ENCODE data around the gene VPS11.

Gene VPS11

GRCh38 chr11:119114351-119114750 lies 46.7 kb downstream of the VPS11 start:
- no peak for DNase-seq
- peaks cover 65% of the 10 kb centered on the region for H3K4me1 Mint-ChIP-seq
- H3K9me3 Mint-ChIP-seq = no peaks in the 10 kb centered on the region
- peak overlapping the region in 1 of 2 donors; percentile 14 for H3K27ac Mint-ChIP-seq
- H3K27me3 Mint-ChIP-seq = no peaks in the 10 kb centered on the region
- H3K4me3 Mint-ChIP-seq = no peak overlapping the region
- no peak for ATAC-seq

- H3K27ac Mint-ChIP-seq = peak overlapping the region; percentile 98 to 99
- peak; percentile 81 for ATAC-seq
- peak overlapping the region; percentile 85 to 88 for H3K4me3 Mint-ChIP-seq
- no peaks in the 10 kb centered on the region for H3K9me3 Mint-ChIP-seq
- H3K27me3 Mint-ChIP-seq = no peaks in the 10 kb centered on the region
- peak in 1 of 2 donors; percentile 48 for DNase-seq
- peaks cover 59% of the 10 kb centered on the region for H3K4me1 Mint-ChIP-seq
These were observed 48.0 kb downstream of the VPS11 start for GRCh38 chr11:119115484-119116234.

- DNase-seq = no peak
- Mint-ChIP-seq H3K4me1 (peaks cover 61% of the 10 kb centered on the region), H3K9me3 (no peaks in the 10 kb centered on the region), H3K4me3 (peak overlapping the region; percentile 85 to 88), H3K27me3 (no peaks in the 10 kb centered on the region), H3K27ac (peak overlapping the region; percentile 98 to 99)
- ATAC-seq = no peak
These were observed 48.6 kb downstream of the VPS11 start for GRCh38 chr11:119116235-119116594.

- peaks cover 57% of the 10 kb centered on the region for H3K4me1 Mint-ChIP-seq
- peak overlapping the region in 1 of 2 donors; percentile 88 for H3K4me3 Mint-ChIP-seq
- H3K27ac Mint-ChIP-seq = peak overlapping the region in 1 of 2 donors; percentile 86
- ATAC-seq (no peak), DNase-seq (no peak)
- H3K27me3 Mint-ChIP-seq = no peaks in the 10 kb centered on the region
- no peaks in the 10 kb centered on the region for H3K9me3 Mint-ChIP-seq
These were observed 49.0 kb downstream of the VPS11 start for GRCh38 chr11:119116601-119117000.

- no peaks in the 10 kb centered on the region for H3K27me3 Mint-ChIP-seq
- peaks cover 60% of the 10 kb centered on the region for H3K4me1 Mint-ChIP-seq
- no peak for ATAC-seq
- H3K27ac Mint-ChIP-seq = peak overlapping the region in 1 of 2 donors; percentile 86
- no peak overlapping the region for H3K4me3 Mint-ChIP-seq
- no peak for DNase-seq
- H3K9me3 Mint-ChIP-seq = no peaks in the 10 kb centered on the region
These were observed 49.5 kb downstream of the VPS11 start for GRCh38 chr11:119117004-119117706.

GRCh38 chr11:119118227-119118626 lies 50.6 kb downstream of the VPS11 start:
- Mint-ChIP-seq H3K27ac (no peak overlapping the region), H3K4me3 (no peak overlapping the region), H3K9me3 (no peaks in the 10 kb centered on the region), H3K27me3 (no peaks in the 10 kb centered on the region), H3K4me1 (peaks cover 64% of the 10 kb centered on the region)
- DNase-seq (no peak), ATAC-seq (no peak)

GRCh38 chr11:119118946-119119345 lies 51.3 kb downstream of the VPS11 start:
- peaks cover 65% of the 10 kb centered on the region for H3K4me1 Mint-ChIP-seq
- no peak for DNase-seq
- no peaks in the 10 kb centered on the region for H3K9me3 Mint-ChIP-seq
- no peak overlapping the region for H3K4me3 Mint-ChIP-seq
- no peak for ATAC-seq
- H3K27ac Mint-ChIP-seq = no peak overlapping the region
- no peaks in the 10 kb centered on the region for H3K27me3 Mint-ChIP-seq

- Mint-ChIP-seq H3K27me3 (no peaks in the 10 kb centered on the region), H3K4me1 (peaks cover 58% of the 10 kb centered on the region), H3K4me3 (peak overlapping the region; percentile 95), H3K27ac (peak overlapping the region; percentile 88 to 96), H3K9me3 (no peaks in the 10 kb centered on the region)
- ATAC-seq (no peak), DNase-seq (no peak)
These were observed 53.0 kb downstream of the VPS11 start for GRCh38 chr11:119120639-119121007.

GRCh38 chr11:119121008-119121810 lies 53.6 kb downstream of the VPS11 start, which contains the start of gene HINFP:
TSS of gene HINFP (plus strand) at chr11:119121580. CDS start at chr11:119126945, 5,365 bp downstream.
- ATAC-seq = peak; percentile 97
- Mint-ChIP-seq H3K27me3 (no peaks in the 10 kb centered on the region), H3K4me3 (peak within 1 kb of the TSS; percentile 95), H3K9me3 (no peaks in the 10 kb centered on the region), H3K4me1 (peaks cover 52% of the 10 kb centered on the region), H3K27ac (peak within 1 kb of the TSS; percentile 88 to 96)
- DNase-seq = peak; percentile 98 to 99

GRCh38 chr11:119121811-119122124 lies 54.1 kb downstream of the VPS11 start:
- peak overlapping the region; percentile 64 to 88 for H3K27ac Mint-ChIP-seq
- H3K4me1 Mint-ChIP-seq = peaks cover 50% of the 10 kb centered on the region
- H3K9me3 Mint-ChIP-seq = no peaks in the 10 kb centered on the region
- H3K4me3 Mint-ChIP-seq = peak overlapping the region; percentile 95
- H3K27me3 Mint-ChIP-seq = no peaks in the 10 kb centered on the region
- ATAC-seq = peak; percentile 27
- no peak for DNase-seq

GRCh38 chr11:119125821-119126220 lies 58.2 kb downstream of the VPS11 start:
- no peak for ATAC-seq
- H3K27me3 Mint-ChIP-seq = no peaks in the 10 kb centered on the region
- H3K9me3 Mint-ChIP-seq = no peaks in the 10 kb centered on the region
- no peak for DNase-seq
- peak overlapping the region in 1 of 2 donors; percentile 13 for H3K27ac Mint-ChIP-seq
- no peak overlapping the region for H3K4me3 Mint-ChIP-seq
- peaks cover 52% of the 10 kb centered on the region for H3K4me1 Mint-ChIP-seq

GRCh38 chr11:119126675-119127268 lies 59.2 kb downstream of the VPS11 start:
- peak overlapping the region in 1 of 2 donors; percentile 69 for H3K27ac Mint-ChIP-seq
- H3K4me3 Mint-ChIP-seq = no peak overlapping the region
- no peak for DNase-seq

GRCh38 chr11:119130662-119131061 lies 63.0 kb downstream of the VPS11 start:
- H3K9me3 Mint-ChIP-seq = no peaks in the 10 kb centered on the region
- no peak for DNase-seq
- ATAC-seq = no peak
- H3K27ac Mint-ChIP-seq = no peak overlapping the region
- peaks cover 24% of the 10 kb centered on the region for H3K4me1 Mint-ChIP-seq
- no peaks in the 10 kb centered on the region for H3K27me3 Mint-ChIP-seq
- H3K4me3 Mint-ChIP-seq = no peak overlapping the region

More at GRCh38 chr11:119126675-119127268, 59.2 kb downstream of the VPS11 start:
- Mint-ChIP-seq H3K4me1 (peaks cover 52% of the 10 kb centered on the region), H3K27me3 (no peaks in the 10 kb centered on the region), H3K9me3 (no peaks in the 10 kb centered on the region)
- ATAC-seq = no peak
